GM21528 (cell line): ENCODE data around the gene DGKD.
"Not testable (repeated sequence)": the region's sequence is repeated elsewhere in the genome, so short reads cannot be mapped to it uniquely, and the experiment has no call there.

Experiments used
- ATAC-seq: cut with Tn5 transposase; IDR thresholded peaks from one replicate; pipeline ENCODE4 v1.9.1; 2021; ENCODE audit warnings: mild to moderate bottlenecking, moderate library complexity; ENCODE audit not compliant: unreplicated experiment, low FRiP score

The DGKD gene

GRCh38 chr2:233381638-233381995, 27.3 kb downstream of the DGKD start:
- no peak for ATAC-seq

DNA sequence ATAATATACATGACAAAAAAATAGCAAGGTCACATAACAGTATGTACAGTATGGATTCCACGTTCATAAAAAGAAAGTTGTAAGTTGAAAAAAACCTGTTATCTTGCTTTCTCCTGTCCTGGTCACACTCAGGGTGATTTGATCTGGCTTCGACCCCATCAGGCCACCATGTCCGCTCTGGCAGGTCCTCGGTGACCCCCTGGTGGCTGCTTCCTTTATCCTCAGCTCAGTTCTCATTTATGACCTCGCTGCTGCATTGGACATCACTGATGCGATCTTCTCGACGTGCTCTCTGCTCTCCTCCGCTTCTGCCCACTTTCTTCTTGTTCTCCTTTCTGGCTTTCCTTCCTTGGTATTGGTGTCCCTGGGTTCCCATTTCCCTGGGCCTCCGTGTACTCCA, 29.7 kb downstream of the DGKD start:
- no peak for ATAC-seq

GRCh38 chr2:233384811-233385488, 30.7 kb downstream of the DGKD start:
- ATAC-seq, result peak; percentile 7

DNA sequence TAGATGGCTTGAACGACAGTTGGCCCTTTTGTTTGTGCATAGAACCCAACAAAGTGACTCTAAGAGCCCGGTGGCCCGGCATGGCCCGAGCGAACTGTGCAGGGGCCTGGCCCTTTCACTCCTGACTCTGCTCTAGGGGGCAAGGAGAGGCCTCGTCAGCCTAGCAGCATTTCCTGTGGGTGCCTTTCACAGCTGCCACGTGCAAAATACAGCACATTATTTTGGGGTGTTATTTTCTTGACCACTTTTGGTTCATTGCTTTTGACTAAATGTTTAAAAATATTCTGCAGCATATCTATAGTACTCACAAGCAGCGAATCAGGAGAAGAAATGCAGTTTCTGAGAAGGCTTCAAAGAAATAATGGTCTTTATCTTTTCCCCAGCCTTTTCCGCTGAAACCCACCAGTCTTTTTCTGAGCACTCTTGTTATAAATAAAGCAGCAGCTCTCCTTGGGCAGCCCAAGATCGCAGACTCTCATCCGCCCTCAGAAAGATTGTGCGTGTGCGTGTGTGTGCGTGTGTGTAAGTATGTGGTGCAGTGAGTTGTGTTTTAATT, 31.3 kb downstream of the DGKD start:
- ATAC-seq, result peak; percentile 72

DNA sequence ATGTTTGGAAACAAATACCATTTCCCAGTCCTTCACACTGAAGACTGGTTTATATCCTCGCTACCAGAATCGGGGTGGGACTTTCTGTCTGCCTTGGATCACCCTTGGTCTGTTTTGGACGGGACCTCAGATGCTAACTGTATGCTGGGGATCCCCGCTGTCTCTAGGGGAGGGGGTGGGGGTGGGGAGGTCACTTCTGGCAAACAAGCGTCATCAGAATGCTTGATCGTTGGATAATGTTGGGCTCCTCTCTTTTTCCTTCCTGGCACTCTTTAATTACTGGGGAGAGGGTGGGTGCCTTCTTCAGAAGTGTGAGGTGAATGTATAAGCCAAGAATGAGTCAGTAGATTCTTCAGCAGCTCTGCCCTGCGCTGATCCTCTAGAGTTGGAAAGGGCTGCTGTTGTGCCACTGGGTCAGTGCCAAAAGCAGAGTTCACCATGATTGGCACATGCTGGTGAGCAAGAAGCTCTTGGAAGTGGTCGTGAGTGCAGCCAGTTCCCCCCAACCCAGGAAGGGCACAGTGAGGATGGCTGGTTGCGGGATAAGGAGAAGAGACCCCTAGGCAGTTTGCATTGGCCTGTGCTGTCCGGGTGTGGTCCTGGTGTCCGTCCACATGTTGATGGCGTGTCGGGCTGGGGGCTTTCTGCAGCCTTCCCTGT, 32.2 kb downstream of the DGKD start:
- no peak for ATAC-seq

DNA sequence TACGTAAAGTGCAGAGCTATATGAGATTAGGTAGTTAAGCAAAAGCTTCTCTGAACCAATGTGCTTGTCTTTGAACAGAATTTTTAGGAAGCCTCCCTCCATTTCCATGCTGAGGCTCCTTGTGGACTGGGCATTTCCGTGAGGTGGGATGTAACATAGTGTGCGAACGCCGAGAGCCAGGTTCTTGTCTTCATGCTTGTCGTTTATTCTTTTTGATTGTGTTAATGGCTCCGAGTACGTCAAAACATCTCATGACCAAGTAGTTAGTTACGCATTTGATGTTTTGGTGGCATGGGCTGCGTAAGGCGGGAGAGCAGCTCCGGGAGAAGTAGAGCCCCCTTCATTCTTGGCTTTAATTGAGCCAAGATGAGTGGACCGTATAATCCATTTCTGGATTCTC, 32.9 kb downstream of the DGKD start:
- ATAC-seq, result no peak

GRCh38 chr2:233387667-233388528, 33.6 kb downstream of the DGKD start:
- ATAC-seq, result no peak

GRCh38 chr2:233389601-233390125, 35.4 kb downstream of the DGKD start:
- no peak for ATAC-seq

GRCh38 chr2:233395687-233396086, 41.4 kb downstream of the DGKD start:
- ATAC-seq, result no peak

GRCh38 chr2:233396726-233397665, 42.7 kb downstream of the DGKD start:
- ATAC-seq, result not testable (repeated sequence)

- no peak for ATAC-seq
These were observed 45.3 kb downstream of the DGKD start for GRCh38 chr2:233399306-233400225.

GRCh38 chr2:233400341-233400740, 46.0 kb downstream of the DGKD start:
- ATAC-seq, result no peak

- no peak for ATAC-seq
These were observed 46.7 kb downstream of the DGKD start for GRCh38 chr2:233400961-233401360.

DNA sequence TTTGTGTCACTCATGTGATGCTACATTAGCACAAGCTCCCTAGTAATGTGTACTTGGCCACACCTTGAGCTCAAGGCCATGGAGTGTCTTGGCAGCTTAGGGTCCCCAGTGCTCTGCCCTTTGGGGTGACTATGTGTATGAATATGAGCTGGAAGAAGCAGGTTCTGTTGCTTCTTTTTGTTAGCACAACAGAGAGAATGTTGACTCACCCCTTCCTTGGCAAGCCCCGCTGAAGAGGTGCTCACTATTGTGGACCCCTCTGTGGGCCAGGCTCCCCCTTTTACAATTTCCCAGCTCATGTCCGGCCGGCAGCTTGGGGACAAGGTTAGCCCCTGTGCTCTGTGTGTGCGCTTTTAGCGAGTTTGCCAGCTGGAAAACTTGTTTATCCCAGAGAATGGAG, 48.1 kb downstream of the DGKD start:
- ATAC-seq, result no peak

GRCh38 chr2:233402789-233403188, 48.5 kb downstream of the DGKD start:
- ATAC-seq, result no peak

- no peak for ATAC-seq
These were observed 49.9 kb downstream of the DGKD start for GRCh38 chr2:233404222-233404621.

DNA sequence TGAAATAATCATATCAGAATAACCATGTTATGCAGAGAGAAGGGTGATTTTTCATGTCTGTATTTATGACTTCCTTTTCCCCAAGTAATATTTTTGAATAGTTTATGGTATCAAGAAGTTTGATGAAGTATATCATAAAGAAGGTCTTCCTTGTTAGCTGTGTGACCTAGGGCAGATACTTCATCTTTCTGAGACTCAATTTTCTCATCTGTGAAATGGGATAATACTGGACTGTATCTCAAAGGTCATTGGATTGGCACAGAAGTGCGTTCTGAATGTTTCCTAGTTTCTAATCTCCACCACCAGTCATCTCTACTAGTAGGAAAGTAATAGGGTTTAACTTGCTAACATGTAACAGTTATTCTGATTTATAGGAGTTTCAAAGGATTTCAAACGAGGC, 52.6 kb downstream of the DGKD start:
- no peak for ATAC-seq

DNA sequence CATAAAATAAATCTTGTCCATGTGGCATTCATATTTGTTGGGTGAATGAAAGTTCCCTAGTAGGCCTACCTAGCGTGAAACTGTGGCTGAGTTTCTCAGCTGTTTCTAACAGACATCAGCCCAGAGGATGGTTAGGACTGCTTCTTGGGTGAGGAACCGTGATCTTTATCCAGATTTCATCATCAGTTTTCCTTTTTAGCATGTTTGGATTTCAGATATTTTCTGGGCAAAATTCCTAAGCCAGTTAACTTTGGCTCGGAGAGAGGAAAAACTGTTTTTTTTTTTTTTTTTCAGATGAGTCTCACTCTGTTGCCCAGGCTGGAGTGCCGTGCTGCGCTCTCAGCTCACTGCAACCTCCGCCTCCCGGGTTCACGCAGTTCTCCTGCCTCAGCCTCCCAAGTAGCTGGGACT, 53.5 kb downstream of the DGKD start:
- ATAC-seq, result no peak
